ENCODE data around the gene CLCNKB. TPM values are rescaled to one million over a fixed set of nuclear protein-coding genes. Genes with fewer than 3 reads are reported as not detected.

The CLCNKB gene
- total and polyA plus RNA-seq, 2 of the 13 experiments (the other 11 are each of a cell fraction or from before 2014, with no cell fraction given): 0.04 TPM; not detected in 1

DNA sequence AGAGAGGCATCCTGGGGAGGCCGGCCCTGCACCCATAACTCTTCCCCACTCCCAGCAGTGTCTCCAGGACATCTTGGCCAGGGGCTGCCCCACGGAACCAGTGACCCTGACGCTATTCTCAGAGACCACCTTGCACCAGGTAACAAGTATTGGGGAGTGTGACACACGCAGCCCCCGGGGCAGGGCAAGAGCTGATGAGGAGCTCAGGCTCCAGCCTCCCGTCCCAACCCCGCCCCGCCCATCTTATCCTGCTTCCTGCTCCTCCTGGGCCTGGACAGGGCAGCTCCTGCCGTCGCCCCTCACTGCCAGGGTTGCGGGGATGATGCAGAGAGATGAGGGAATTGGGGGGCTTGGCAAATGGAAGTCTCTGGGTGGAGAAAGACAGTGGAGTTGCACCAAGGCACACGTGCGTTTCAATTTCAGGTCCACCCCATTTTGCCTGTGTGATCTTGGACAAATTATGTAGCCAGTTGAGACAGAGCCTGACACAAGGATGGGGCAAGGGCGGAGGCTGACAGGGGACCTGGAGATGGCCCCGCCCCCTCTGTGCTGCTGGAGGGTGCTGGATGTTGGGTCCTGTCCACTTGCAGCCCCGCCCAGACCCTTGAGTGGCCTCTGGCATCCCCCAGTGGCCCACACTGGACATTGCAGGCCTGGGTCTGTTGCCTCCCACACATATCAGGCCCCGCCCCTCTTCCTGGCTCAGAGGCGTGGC lies 11.0 kb upstream of the CLCNKB start (continued):
- TF ChIP-seq, protein P1, sequence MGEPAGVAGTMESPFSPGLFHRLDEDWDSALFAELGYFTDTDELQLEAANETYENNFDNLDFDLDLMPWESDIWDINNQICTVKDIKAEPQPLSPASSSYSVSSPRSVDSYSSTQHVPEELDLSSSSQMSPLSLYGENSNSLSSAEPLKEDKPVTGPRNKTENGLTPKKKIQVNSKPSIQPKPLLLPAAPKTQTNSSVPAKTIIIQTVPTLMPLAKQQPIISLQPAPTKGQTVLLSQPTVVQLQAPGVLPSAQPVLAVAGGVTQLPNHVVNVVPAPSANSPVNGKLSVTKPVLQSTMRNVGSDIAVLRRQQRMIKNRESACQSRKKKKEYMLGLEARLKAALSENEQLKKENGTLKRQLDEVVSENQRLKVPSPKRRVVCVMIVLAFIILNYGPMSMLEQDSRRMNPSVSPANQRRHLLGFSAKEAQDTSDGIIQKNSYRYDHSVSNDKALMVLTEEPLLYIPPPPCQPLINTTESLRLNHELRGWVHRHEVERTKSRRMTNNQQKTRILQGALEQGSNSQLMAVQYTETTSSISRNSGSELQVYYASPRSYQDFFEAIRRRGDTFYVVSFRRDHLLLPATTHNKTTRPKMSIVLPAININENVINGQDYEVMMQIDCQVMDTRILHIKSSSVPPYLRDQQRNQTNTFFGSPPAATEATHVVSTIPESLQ (CRISPR knock-in tag; conservative IDR thresholded peaks at IDR 0.05): no peak
- TF ChIP-seq FOXK2 (IDR thresholded peaks at IDR 0.05) (no peak), TOPORS (CRISPR knock-in tag; IDR thresholded peaks at IDR 0.05) (no peak), NPAS2 (CRISPR knock-in tag; IDR thresholded peaks at IDR 0.05; ENCODE audit: borderline replicate concordance) (no peak), SP140L (CRISPR knock-in tag; IDR thresholded peaks at IDR 0.05; ENCODE audit: borderline replicate concordance) (no peak), NCOA1 (CRISPR knock-in tag; IDR thresholded peaks at IDR 0.05) (no peak), THYN1 (CRISPR knock-in tag; IDR thresholded peaks at IDR 0.05; ENCODE audit: borderline replicate concordance, low read depth) (no peak), MEF2D (CRISPR knock-in tag; IDR thresholded peaks at IDR 0.05) (0 out of 2 replicates have a peak, but pooled peaks have one; percentile 53), HOXD1 (CRISPR knock-in tag; IDR thresholded peaks at IDR 0.05) (no peak), ZBTB3 (CRISPR knock-in tag; IDR thresholded peaks at IDR 0.05; ENCODE audit: borderline replicate concordance, low read depth) (no peak), ETV5 (CRISPR knock-in tag; IDR thresholded peaks at IDR 0.05; ENCODE audit: borderline replicate concordance) (peak; percentile 34; the same call in 1 of the 2 replicates), JARID2 (CRISPR knock-in tag; IDR thresholded peaks at IDR 0.05; ENCODE audit: insufficient replicate concordance) (no peak), ZNF33B (CRISPR knock-in tag; IDR thresholded peaks at IDR 0.05) (no peak), ZNF296 (CRISPR knock-in tag; conservative IDR thresholded peaks at IDR 0.05) (no peak), REPIN1 (CRISPR knock-in tag; IDR thresholded peaks at IDR 0.05; ENCODE audit: borderline replicate concordance, low read depth) (no peak), ERF (CRISPR knock-in tag; IDR thresholded peaks at IDR 0.05) (0 out of 2 replicates have a peak, but pooled peaks have one; percentile 40)
- TF ChIP-seq, protein P2, sequence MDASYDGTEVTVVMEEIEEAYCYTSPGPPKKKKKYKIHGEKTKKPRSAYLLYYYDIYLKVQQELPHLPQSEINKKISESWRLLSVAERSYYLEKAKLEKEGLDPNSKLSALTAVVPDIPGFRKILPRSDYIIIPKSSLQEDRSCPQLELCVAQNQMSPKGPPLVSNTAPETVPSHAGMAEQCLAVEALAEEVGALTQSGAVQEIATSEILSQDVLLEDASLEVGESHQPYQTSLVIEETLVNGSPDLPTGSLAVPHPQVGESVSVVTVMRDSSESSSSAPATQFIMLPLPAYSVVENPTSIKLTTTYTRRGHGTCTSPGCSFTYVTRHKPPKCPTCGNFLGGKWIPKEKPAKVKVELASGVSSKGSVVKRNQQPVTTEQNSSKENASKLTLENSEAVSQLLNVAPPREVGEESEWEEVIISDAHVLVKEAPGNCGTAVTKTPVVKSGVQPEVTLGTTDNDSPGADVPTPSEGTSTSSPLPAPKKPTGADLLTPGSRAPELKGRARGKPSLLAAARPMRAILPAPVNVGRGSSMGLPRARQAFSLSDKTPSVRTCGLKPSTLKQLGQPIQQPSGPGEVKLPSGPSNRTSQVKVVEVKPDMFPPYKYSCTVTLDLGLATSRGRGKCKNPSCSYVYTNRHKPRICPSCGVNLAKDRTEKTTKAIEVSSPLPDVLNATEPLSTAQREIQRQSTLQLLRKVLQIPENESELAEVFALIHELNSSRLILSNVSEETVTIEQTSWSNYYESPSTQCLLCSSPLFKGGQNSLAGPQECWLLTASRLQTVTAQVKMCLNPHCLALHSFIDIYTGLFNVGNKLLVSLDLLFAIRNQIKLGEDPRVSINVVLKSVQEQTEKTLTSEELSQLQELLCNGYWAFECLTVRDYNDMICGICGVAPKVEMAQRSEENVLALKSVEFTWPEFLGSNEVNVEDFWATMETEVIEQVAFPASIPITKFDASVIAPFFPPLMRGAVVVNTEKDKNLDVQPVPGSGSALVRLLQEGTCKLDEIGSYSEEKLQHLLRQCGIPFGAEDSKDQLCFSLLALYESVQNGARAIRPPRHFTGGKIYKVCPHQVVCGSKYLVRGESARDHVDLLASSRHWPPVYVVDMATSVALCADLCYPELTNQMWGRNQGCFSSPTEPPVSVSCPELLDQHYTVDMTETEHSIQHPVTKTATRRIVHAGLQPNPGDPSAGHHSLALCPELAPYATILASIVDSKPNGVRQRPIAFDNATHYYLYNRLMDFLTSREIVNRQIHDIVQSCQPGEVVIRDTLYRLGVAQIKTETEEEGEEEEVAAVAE (CRISPR knock-in tag; IDR thresholded peaks at IDR 0.05; ENCODE audit: borderline replicate concordance): no peak
- TF ChIP-seq, protein P3, sequence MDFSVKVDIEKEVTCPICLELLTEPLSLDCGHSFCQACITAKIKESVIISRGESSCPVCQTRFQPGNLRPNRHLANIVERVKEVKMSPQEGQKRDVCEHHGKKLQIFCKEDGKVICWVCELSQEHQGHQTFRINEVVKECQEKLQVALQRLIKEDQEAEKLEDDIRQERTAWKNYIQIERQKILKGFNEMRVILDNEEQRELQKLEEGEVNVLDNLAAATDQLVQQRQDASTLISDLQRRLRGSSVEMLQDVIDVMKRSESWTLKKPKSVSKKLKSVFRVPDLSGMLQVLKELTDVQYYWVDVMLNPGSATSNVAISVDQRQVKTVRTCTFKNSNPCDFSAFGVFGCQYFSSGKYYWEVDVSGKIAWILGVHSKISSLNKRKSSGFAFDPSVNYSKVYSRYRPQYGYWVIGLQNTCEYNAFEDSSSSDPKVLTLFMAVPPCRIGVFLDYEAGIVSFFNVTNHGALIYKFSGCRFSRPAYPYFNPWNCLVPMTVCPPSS (IDR thresholded peaks at IDR 0.05): no peak

Data from HepG2 (cell line).